Stimulated activated CD8-positive, alpha-beta memory T cell treated with anti-CD3 and anti-CD28 coated beads, Interleukin-2, amount 100 ng/mL, for 1 hour (primary cell): ENCODE measurements around the gene KCNMB1.

Experiments
- DNase-seq, 2 donors: peaks; one replicate each; pipeline ENCODE4 v3.0.0-alpha.2; 2020; ENCODE audit warnings: low read depth in 2 of 2

KCNMB1 gene

GRCh38 chr5:170414786-170415185, 25.6 kb upstream of the KCNMB1 start:
- no peak for DNase-seq

GRCh38 chr5:170413897-170414296, 24.7 kb upstream of the KCNMB1 start:
- DNase-seq, result no peak

- DNase-seq, result no peak
Observed at GRCh38 chr5:170411100-170411499, 21.9 kb upstream of the KCNMB1 start.

GRCh38 chr5:170410401-170410800, 21.2 kb upstream of the KCNMB1 start:
- no peak for DNase-seq

- no peak for DNase-seq
Observed at GRCh38 chr5:170408877-170409660, 19.9 kb upstream of the KCNMB1 start.

GRCh38 chr5:170408226-170408625, 19.1 kb upstream of the KCNMB1 start:
- DNase-seq, result no peak

GRCh38 chr5:170407062-170407461, 17.9 kb upstream of the KCNMB1 start:
- no peak for DNase-seq

- no peak for DNase-seq
Observed at GRCh38 chr5:170405817-170406216, 16.6 kb upstream of the KCNMB1 start.

- DNase-seq, result no peak
Observed at GRCh38 chr5:170404398-170404797, 15.2 kb upstream of the KCNMB1 start.

GRCh38 chr5:170403675-170404074, 14.5 kb upstream of the KCNMB1 start:
- DNase-seq, result no peak

GRCh38 chr5:170402508-170402907, 13.3 kb upstream of the KCNMB1 start:
- DNase-seq, result no peak

GRCh38 chr5:170397059-170397458, 7.9 kb upstream of the KCNMB1 start:
- DNase-seq, result no peak

- DNase-seq, result no peak
Observed at GRCh38 chr5:170393958-170394357, 4.8 kb upstream of the KCNMB1 start.

- DNase-seq, result no peak
Observed at GRCh38 chr5:170393235-170393634, 4.1 kb upstream of the KCNMB1 start.

GRCh38 chr5:170390472-170390871, 1.3 kb upstream of the KCNMB1 start:
- no peak for DNase-seq

GRCh38 chr5:170389550-170389892, 354 bp upstream of the KCNMB1 start:
- no peak for DNase-seq

- DNase-seq, result no peak
Observed at GRCh38 chr5:170387775-170388639, 1.2 kb downstream of the KCNMB1 start.

- no peak for DNase-seq
Observed at GRCh38 chr5:170386743-170387395, 2.3 kb downstream of the KCNMB1 start.

GRCh38 chr5:170383227-170383626, 5.9 kb downstream of the KCNMB1 start:
- no peak for DNase-seq

GRCh38 chr5:170382790-170383189, 6.4 kb downstream of the KCNMB1 start:
- DNase-seq, result no peak

GRCh38 chr5:170380361-170380951, 8.7 kb downstream of the KCNMB1 start:
- DNase-seq, result no peak

GRCh38 chr5:170378740-170379139, 10.4 kb downstream of the KCNMB1 start:
- DNase-seq, result no peak
